ENCODE data around the gene SH2B3. TPM values are rescaled to one million over a fixed set of nuclear protein-coding genes. Genes with fewer than 3 reads are reported as not detected.
"Not testable (repeated sequence)": the region's sequence is repeated elsewhere in the genome, so short reads cannot be mapped to it uniquely, and the experiment has no call there.

The SH2B3 gene
- total and polyA plus RNA-seq, 9 of the 15 experiments (the other 6 are each of a cell fraction or from before 2014, with no cell fraction given), result 10.8 to 75.3 (median 37.4) TPM

- H3K9ac ChIP-seq (ENCODE audit: insufficient read depth in 1 of 2, low read depth in 2 of 2, low read length in 2 of 2); H3K27ac ChIP-seq (ENCODE audit: extremely low read depth, low read depth, low read length); DNase-seq (ENCODE audit: extremely low read depth in 1 of 4, low spot score in 3 of 4); BruUV-seq (replicated peaks); in situ Hi-C loops (cut with MboI); H3K27me3 ChIP-seq (ENCODE audit: control insufficient read depth in 2 of 2, insufficient read depth in 2 of 2, low read length in 2 of 2); H4K20me1 ChIP-seq (replicated peaks; ENCODE audit: control insufficient read depth, insufficient read depth, low read length); FAIRE-seq; H3K9me1 ChIP-seq (ENCODE audit: control insufficient read depth, insufficient read depth, low read length); ATAC-seq; H3K36me3 ChIP-seq (ENCODE audit: control insufficient read depth, insufficient read depth, low read length); H3K79me2 ChIP-seq (ENCODE audit: control insufficient read depth, insufficient read depth, low read length); H3K9me3 ChIP-seq (replicated peaks; ENCODE audit: control insufficient read depth, insufficient read depth, low read depth, low read length); H3K4me3 ChIP-seq; H2AFZ ChIP-seq (ENCODE audit: low read depth, low read length): not testable (repeated sequence)
- Histone ChIP-seq H3K4me1 (replicated peaks in 1 of 2; ENCODE audit: control insufficient read depth in 2 of 2, insufficient read depth in 2 of 2, low read length in 2 of 2) (peaks cover 24 to 32% of the 10 kb centered on the region in 2 experiments; a peak in 4 of 5 replicates), H3K4me2 (ENCODE audit: insufficient read depth, low read length) (0 out of 2 replicates have a peak overlapping the region, but pooled peaks have one; percentile 79)
- CTCF ChIA-PET (ENCODE audit: low intra/inter-chr PET ratio), result interaction anchor here (0.6 to 3.0 kb wide), 7 partner anchors 41 to 391 kb away, joined by 3 to 54 read pairs (median 4); no protein-coding TSS in a partner anchor
- POLR2A ChIA-PET, result interaction anchor here (0.9 to 2.0 kb wide), 5 partner anchors 8 to 56 kb away, joined by 3 to 6 read pairs (median 3); no protein-coding TSS in a partner anchor
- TF ChIP-seq ZNF316 (IDR thresholded peaks at IDR 0.05) (peak; percentile 42; the same call in 1 of the 2 replicates), C11orf30 (IDR thresholded peaks at IDR 0.05; ENCODE audit: low read depth) (peak; percentile 46)
- WGBS (ENCODE audit: insufficient coverage, low coverage, missing lambda C conversion rate), result 83% methylated on average over 7 of the region's 7 CpGs
- intact Hi-C loops (cut with micrococcal nuclease), result loop anchor here (2.0 to 5.0 kb wide), 3 partner anchors 64 to 417 kb away; no protein-coding TSS in a partner anchor
Observed at GRCh38 chr12:111396271-111396670, 9.5 kb upstream of the SH2B3 start.

- peak; percentile 91 for ATAC-seq
- Histone ChIP-seq H3K9me1 (ENCODE audit: control insufficient read depth, insufficient read depth, low read length) (no peaks in the 10 kb centered on the region), H3K4me1 (replicated peaks in 1 of 2; ENCODE audit: control insufficient read depth in 2 of 2, insufficient read depth in 2 of 2, low read length in 2 of 2) (peaks cover 25 to 31% of the 10 kb centered on the region in 2 experiments; a peak in 4 of 5 replicates), H3K4me2 (ENCODE audit: insufficient read depth, low read length) (peak overlapping the region; percentile 79), H3K9ac (ENCODE audit: insufficient read depth in 1 of 2, low read depth in 2 of 2, low read length in 2 of 2) (peak overlapping the region; percentile 53 to 89; a peak in 2 of 4 replicates), H3K36me3 (ENCODE audit: control insufficient read depth, insufficient read depth, low read length) (no peaks in the 10 kb centered on the region), H3K79me2 (ENCODE audit: control insufficient read depth, insufficient read depth, low read length) (no peaks in the 10 kb centered on the region), H3K4me3 (0 out of 2 replicates have a peak overlapping the region, but pooled peaks have one; percentile 19), H4K20me1 (replicated peaks; ENCODE audit: control insufficient read depth, insufficient read depth, low read length) (no peaks in the 10 kb centered on the region), H3K27me3 (ENCODE audit: control insufficient read depth in 2 of 2, insufficient read depth in 2 of 2, low read length in 2 of 2) (no peaks in the 10 kb centered on the region), H3K9me3 (replicated peaks; ENCODE audit: control insufficient read depth, insufficient read depth, low read depth, low read length) (no peaks in the 10 kb centered on the region), H3K27ac (ENCODE audit: extremely low read depth, low read depth, low read length) (peak overlapping the region; percentile 61), H2AFZ (ENCODE audit: low read depth, low read length) (peak overlapping the region; percentile 96)
- WGBS (ENCODE audit: insufficient coverage, low coverage, missing lambda C conversion rate), result 2% methylated on average over 24 of the region's 34 CpGs
- ChIA-PET POLR2A (interaction anchor here (0.6 to 2.0 kb wide), 10 partner anchors 8 to 284 kb away, joined by 3 to 7 read pairs (median 3); no protein-coding TSS in a partner anchor), CTCF (ENCODE audit: low intra/inter-chr PET ratio) (interaction anchor here (0.6 to 3.0 kb wide), 9 partner anchors 14 to 391 kb away, joined by 3 to 54 read pairs (median 4); no protein-coding TSS in a partner anchor)
- peak; percentile 57 for FAIRE-seq
- in situ Hi-C loops (cut with MboI), result no loop called here
- intact Hi-C loops (cut with micrococcal nuclease), result loop anchor here (1.0 to 5.0 kb wide), 5 partner anchors 54 to 416 kb away; no protein-coding TSS in a partner anchor
- peak; percentile 85 to 91 (median 87) for DNase-seq (ENCODE audit: extremely low read depth in 1 of 4, low spot score in 3 of 4)
- no TSS peak for BruUV-seq (replicated peaks)
- TF ChIP-seq SNRNP70 (optimal IDR thresholded peaks at IDR 0.05; ENCODE audit: low read depth, low read length) (no peak), ZEB2 (IDR thresholded peaks at IDR 0.05) (no peak), ATF1 (CRISPR knock-in tag; IDR thresholded peaks at IDR 0.05) (no peak), ATF1 (tag; IDR thresholded peaks at IDR 0.05) (peak; percentile 17; the same call in 1 of the 2 replicates), NBN (IDR thresholded peaks at IDR 0.05; ENCODE audit: low read depth) (peak; percentile 51; the same call in 1 of the 2 replicates), PURB (CRISPR knock-in tag; IDR thresholded peaks at IDR 0.05; ENCODE audit: low read depth) (no peak), BRD9 (IDR thresholded peaks at IDR 0.05; ENCODE audit: low read depth, partially characterized antibody) (peak; percentile 85), ZNF133 (CRISPR knock-in tag; IDR thresholded peaks at IDR 0.05) (no peak), HMGXB4 (CRISPR knock-in tag; IDR thresholded peaks at IDR 0.05) (peak; percentile 53; the same call in 1 of the 2 replicates), HMGN3 (IDR thresholded peaks at IDR 0.05; ENCODE audit: borderline replicate concordance, extremely low read depth, insufficient read length, low read depth, low read length) (peak; percentile 84), XRCC5 (IDR thresholded peaks at IDR 0.05; ENCODE audit: low read depth, low read length) (peak; percentile 93), NFIC (IDR thresholded peaks at IDR 0.05) (peak; percentile 94)
Observed at GRCh38 chr12:111396726-111397445, 8.8 kb upstream of the SH2B3 start.
